Activated CD8-positive, alpha-beta memory T cell treated with anti-CD3 and anti-CD28 coated beads, Interleukin-2, amount 50 U/mL, for 24 hours (primary cell): ENCODE measurements around the gene UMODL1.
"Not testable (repeated sequence)": the region's sequence is repeated elsewhere in the genome, so short reads cannot be mapped to it uniquely, and the experiment has no call there.

Source experiments
- DNase-seq: peaks from one replicate; pipeline ENCODE4 v3.0.0-alpha.2; 2020; ENCODE audit errors: extremely low read depth

UMODL1 gene

GRCh38 chr21:42115136-42115683 lies 44.1 kb downstream of the UMODL1 start:
- no peak for DNase-seq

GRCh38 chr21:42116551-42116950 lies 45.4 kb downstream of the UMODL1 start:
- DNase-seq, result not testable (repeated sequence)

DNA sequence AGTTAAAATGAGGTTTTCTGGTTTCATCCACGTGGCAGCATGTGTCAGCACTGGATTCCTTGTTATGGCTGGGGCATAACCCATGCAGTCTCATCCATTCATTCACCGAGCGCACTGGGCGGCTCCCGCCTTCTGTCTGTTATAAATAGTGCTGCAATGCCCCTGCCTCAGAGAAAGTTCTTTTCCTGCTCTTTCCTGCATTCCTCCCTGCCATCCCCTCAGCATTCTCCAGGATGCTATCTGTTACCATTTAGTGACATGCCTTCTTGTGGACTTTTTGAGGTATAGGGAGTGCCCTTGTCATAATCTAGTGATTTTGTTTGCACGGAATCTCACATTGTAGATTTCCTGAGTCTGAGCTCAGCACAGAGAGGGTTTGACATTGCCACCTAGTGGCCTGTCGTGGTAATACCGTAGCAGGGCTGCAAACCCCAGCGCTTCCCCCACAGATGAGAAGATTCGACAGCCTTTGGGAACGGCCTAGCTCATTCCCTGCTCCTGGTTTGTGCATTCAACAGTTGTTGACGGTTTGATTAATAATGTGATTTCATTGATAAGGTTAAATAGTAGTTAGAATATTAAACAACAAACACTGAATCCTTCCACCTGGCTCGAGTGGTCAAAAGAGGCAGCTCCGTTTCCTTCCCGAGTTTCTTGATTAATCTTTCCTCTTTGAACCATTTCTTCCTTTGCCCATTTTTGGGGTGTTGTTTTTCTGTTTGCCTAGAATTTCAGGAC lies 46.3 kb downstream of the UMODL1 start:
- peak; percentile 43 for DNase-seq

DNA sequence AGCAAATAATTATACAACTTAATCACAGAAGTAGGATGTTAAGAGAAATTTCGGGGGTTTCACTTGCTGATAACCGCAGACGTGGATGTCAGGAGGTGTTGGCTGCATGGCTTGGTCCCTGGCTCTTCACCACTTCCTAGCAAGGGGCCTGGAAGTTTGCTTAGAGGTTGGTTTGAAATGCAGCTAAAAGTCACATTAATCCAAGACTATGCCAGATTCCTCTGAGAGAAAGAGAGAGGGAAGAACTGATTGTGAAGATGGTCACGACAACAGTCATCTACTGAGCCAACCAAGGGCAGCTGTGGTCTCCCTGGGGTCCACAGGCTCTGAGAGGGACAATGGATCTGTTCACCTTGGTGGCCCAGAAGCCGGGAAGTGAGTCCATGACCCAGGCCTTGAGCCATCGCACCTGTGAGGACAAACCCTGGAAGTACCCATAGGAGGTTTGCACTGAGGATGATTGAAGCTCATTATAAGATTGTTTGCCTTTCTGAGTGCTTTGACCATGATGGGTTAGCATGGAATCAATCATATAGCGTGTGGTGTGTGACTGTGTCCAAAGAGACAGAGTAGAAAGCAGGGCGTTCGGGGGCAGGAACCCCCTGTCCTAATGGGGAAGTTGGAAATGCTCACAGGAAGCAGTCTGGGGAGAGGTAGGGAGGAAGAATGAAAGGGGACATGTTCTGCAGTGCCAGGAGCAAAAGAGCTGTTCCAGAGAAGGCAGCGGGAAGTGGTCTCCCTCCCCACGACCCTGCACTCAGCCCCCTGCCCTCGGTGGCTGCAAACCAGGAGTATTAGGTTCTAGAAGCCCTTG lies 47.1 kb downstream of the UMODL1 start:
- DNase-seq, result no peak

GRCh38 chr21:42118901-42119300 lies 47.8 kb downstream of the UMODL1 start:
- no peak for DNase-seq

GRCh38 chr21:42120101-42120902 lies 49.2 kb downstream of the UMODL1 start:
- DNase-seq, result no peak

DNA sequence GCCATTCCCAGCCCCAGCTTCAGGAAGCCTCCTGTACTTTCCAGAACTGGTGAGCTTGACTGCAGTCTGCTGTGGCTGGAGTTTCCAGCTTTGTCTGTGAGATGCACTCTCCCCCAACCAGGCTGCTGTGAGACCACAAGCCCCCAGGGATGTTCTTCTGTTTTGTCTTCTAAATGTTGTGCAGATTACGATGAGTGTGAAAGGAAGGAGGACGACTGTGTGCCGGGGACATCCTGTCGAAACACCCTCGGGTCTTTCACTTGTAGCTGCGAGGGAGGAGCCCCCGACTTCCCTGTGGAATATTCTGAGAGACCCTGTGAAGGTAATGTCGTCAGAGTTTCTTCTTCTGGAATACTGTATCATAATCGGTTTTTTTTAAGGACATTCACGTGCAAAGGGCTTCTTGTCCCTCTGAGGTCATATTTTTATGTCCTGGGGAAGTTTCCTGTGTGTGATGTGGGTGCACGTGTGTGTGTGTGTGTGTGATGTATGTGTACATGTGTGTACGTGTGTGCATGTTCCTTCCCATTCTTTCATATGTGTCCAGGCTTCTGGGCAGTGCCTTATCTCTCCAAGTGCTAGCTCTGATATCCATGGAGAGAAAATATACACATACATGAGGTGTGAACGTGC lies 49.9 kb downstream of the UMODL1 start:
- DNase-seq, result no peak

DNA sequence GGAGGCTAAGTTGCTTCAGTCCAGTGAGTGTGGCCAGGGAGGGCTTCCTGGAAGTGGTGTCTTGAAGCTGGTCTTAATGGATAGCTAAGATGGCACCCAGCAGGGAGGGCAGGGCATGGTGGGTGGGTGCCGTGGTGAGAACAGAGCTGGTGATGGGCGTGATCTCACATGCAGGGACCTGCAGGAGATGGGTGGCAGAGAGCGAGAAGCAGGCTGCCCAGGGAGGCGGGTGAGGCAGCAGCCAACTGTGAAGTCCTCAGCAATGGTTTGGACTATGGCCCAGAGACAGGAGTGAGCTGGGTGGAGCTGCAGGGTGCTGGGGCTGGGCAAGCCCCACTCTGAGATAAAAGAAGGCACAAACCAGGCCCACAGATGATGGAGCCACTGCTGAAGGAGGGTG lies 50.7 kb downstream of the UMODL1 start:
- no peak for DNase-seq

GRCh38 chr21:42122398-42122797 lies 51.3 kb downstream of the UMODL1 start:
- DNase-seq, result no peak

DNA sequence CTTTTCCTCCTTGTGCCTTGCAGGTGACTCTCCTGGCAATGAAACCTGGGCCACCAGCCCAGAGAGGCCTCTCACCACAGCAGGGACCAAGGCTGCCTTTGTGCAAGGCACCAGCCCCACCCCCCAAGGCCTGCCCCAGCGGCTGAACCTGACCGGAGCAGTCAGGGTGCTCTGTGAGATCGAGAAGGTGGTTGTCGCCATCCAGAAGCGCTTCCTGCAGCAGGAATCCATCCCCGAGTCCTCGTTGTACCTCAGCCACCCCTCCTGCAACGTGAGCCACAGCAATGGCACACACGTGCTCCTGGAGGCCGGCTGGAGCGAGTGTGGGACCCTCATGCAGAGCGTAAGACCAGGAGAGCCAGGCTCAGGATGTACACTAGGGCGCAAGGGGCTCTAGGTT lies 51.7 kb downstream of the UMODL1 start:
- no peak for DNase-seq

GRCh38 chr21:42123219-42123908 lies 52.2 kb downstream of the UMODL1 start:
- DNase-seq, result no peak

- DNase-seq, result no peak
Observed at GRCh38 chr21:42124081-42124480, 53.0 kb downstream of the UMODL1 start.

- no peak for DNase-seq
Observed at GRCh38 chr21:42124826-42125570, 53.9 kb downstream of the UMODL1 start.

DNA sequence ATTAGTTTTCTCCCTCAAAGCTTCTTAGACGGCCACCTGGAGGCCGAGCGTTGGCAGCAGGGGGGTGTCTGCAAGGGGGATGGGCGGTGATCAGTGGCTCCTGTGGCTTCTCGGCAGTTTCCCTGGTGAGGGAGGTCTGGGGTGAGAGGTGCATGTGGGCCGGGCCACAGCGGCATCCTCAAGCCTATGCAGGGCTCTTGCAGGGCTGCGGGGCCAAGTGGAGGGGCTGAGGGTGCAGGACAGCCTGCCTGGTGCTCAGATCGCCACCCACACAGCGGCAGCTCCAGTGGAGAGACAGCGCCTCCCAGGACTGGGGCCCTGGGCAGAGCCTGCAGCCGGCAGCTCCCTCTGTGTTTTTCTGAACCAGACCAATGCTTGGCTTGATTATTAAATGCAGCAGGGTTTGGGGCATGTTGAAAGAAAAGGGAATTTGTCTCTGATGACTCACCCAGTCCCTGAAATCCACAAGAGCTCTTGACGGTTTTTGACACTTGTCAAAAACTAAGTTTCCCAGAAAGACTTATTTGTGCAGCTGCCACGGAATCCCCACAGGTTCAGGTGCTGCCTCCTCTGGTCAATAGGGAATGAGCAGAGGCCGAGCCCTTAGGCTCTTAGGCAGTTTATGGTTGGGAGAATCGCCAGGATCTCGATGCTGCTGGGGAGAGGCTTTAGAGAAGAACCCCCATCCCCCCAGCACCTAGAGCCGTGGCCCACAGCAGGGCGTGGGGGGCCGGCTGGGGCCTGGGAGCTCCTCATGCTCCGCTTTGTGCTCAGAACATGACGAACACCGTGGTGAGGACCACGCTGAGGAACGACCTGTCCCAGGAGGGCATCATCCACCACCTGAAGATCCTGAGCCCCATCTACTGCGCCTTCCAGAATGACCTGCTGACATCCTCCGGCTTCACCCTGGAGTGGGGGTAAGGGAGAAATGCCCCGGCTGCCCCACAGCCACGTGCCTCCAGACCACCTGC lies 54.7 kb downstream of the UMODL1 start:
- no peak for DNase-seq

- no peak for DNase-seq
Observed at GRCh38 chr21:42127164-42128150, 56.3 kb downstream of the UMODL1 start.

DNA sequence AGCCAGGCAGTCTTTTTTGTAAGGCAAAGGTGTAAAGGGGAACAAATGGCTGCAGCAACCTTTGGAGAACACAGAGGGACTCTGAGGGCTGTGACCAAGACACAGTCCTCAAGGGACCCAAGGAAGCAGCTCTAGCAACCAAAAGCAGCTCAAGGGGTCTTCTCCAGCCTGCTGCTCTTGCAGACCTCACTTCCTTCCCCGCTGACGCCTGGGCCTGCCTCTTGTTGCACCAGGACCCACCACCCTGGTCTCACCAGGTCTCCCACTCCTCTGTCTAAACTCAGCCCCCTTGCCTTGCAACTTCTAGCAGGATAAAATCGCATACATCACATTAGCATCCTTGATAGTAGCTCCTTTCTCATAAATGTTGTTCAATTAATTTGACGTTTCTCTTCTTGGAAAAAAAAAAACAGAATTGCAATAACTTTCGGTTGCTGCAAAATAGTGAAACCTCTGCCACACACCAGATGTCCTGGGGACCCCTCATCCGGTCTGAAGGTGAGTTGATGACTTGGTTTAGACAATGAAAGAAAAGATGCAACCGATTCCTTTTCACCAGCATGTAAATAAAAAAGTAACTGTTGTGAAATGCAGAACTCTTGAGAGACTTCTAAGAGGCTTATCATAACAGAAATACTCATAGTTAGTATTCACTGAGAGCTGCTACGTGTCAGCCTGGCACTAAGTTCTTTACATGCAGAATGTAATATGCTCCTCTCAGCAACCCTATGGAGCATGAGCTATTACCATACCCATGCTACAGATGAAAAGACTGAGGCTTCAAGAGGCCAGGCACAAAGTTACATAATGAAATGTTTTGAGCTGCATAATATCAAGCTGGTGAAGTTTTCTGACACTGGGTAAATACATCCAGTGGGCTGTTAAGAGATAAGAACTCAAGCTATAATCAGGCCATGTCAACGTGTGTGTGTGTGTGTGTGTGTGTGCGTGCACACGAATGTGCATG lies 58.5 kb downstream of the UMODL1 start:
- DNase-seq, result no peak

GRCh38 chr21:42130441-42130840 lies 59.3 kb downstream of the UMODL1 start:
- DNase-seq, result no peak
